Effector memory CD8-positive, alpha-beta T cell (primary cell): ENCODE results near the gene ABCD4.

ENCODE experiments used
- ATAC-seq: fragments of 150-1000 bp; cut with Tn5 transposase; replicated peaks from 2 replicates; pipeline ENCODE4 v1.10.0; 2021; ENCODE audit warnings: mild to moderate bottlenecking, moderate library complexity
- DNase-seq, 3 experiments: peaks; one replicate each; pipeline ENCODE4 v3.0.0; 2021
- H3K27ac Mint-ChIP-seq, 2 donors: one replicate each; pipeline ENCODE4 v1.8.0; 2022; ENCODE audit warnings: mild to moderate bottlenecking in 2 of 2, mixed read lengths in 2 of 2, moderate library complexity in 2 of 2
- H3K27me3 Mint-ChIP-seq, 2 donors: one replicate each; pipeline ENCODE4 v1.8.0; 2022; ENCODE audit warnings: mixed read lengths in 2 of 2
- H3K36me3 Mint-ChIP-seq: one replicate; pipeline ENCODE4 v1.8.0; 2022; ENCODE audit warnings: mild to moderate bottlenecking, moderate library complexity, mixed read lengths; ENCODE audit not compliant: insufficient read depth
- H3K4me1 Mint-ChIP-seq, 2 donors: one replicate each; pipeline ENCODE4 v1.8.0; 2022; ENCODE audit warnings: low read depth in 2 of 2, mixed read lengths in 2 of 2
- H3K4me3 Mint-ChIP-seq, 2 donors: one replicate each; pipeline ENCODE4 v1.8.0; 2022; ENCODE audit warnings: mild to moderate bottlenecking in 2 of 2, mixed read lengths in 2 of 2, moderate library complexity in 2 of 2
- H3K9me3 Mint-ChIP-seq, 2 donors: one replicate each; pipeline ENCODE4 v1.8.0; 2022; ENCODE audit warnings: mixed read lengths in 2 of 2

ABCD4 gene

GRCh38 chr14:74325446-74325845, 22.7 kb upstream of the ABCD4 start:
- Mint-ChIP-seq H3K27ac (no peak overlapping the region), H3K27me3 (peaks cover 30 to 59% of the 10 kb centered on the region in 2 donors), H3K9me3 (no peaks in the 10 kb centered on the region), H3K4me1 (peaks cover 0 to 2% of the 10 kb centered on the region in 2 donors), H3K36me3 (no peaks in the 10 kb centered on the region), H3K4me3 (no peak overlapping the region)
- DNase-seq: no peak
- ATAC-seq: no peak

DNA sequence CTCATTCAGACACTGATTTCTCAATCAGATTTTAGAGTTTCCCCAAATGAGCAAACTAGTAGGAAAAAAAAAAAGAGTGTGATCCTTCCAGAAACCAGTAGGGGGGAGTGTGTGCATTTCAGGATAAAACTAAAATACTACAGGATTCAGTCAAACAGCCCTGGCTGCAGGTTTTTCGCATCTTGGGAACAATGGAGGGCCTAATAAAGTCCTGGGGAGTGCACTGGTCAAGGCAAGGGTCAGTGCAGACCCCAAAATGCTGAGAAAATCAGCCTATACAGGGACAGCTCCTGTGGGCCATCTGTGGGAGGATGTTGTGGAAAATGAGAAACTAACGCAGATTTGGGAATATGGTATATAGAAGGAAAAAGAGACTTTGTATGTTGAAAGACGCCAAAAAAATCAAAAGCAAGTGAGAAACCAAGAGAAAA, 22.2 kb upstream of the ABCD4 start:
- Mint-ChIP-seq H3K36me3 (no peaks in the 10 kb centered on the region), H3K27me3 (peaks cover 30 to 59% of the 10 kb centered on the region in 2 donors), H3K4me3 (no peak overlapping the region), H3K27ac (no peak overlapping the region), H3K9me3 (no peaks in the 10 kb centered on the region), H3K4me1 (peaks cover 0 to 2% of the 10 kb centered on the region in 2 donors)
- DNase-seq (no peak), ATAC-seq (no peak)

GRCh38 chr14:74314576-74314975, 11.8 kb upstream of the ABCD4 start:
- Mint-ChIP-seq H3K4me1 (no peaks in the 10 kb centered on the region), H3K36me3 (no peaks in the 10 kb centered on the region)

GRCh38 chr14:74313601-74314000, 10.9 kb upstream of the ABCD4 start:
- ATAC-seq: no peak
- no peaks in the 10 kb centered on the region for H3K36me3 Mint-ChIP-seq
- DNase-seq: no peak
- H3K27me3 Mint-ChIP-seq: peaks cover 10 to 20% of the 10 kb centered on the region in 2 donors
- H3K27ac Mint-ChIP-seq: no peak overlapping the region
- no peak overlapping the region for H3K4me3 Mint-ChIP-seq
- H3K4me1 Mint-ChIP-seq: no peaks in the 10 kb centered on the region
- no peaks in the 10 kb centered on the region for H3K9me3 Mint-ChIP-seq

More at GRCh38 chr14:74314576-74314975, 11.8 kb upstream of the ABCD4 start:
- H3K27me3 Mint-ChIP-seq: peaks cover 14 to 20% of the 10 kb centered on the region in 2 donors
- no peak overlapping the region for H3K4me3 Mint-ChIP-seq
- no peak overlapping the region for H3K27ac Mint-ChIP-seq
- no peak for DNase-seq
- no peaks in the 10 kb centered on the region for H3K9me3 Mint-ChIP-seq
- no peak for ATAC-seq

DNA sequence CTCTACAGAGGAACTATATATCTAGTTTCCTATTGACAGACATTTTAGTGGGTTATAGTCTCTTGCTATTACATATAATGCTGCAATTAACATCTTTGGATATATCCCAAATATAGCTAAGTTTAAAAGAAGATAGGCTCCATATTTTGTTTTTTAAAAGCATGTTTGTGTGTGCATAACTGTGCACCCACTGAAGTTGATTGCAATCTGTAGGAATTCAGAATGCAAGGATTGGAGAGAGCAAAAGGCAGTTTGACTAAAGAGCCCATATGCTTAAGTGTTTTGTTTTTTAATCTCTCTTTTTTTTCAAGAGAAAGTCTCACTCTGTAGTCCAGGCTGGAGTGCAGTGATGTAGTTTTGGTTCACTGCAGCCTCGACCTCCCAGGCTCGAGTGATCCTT, 9.4 kb upstream of the ABCD4 start:
- DNase-seq: no peak
- no peaks in the 10 kb centered on the region for H3K9me3 Mint-ChIP-seq
- H3K27ac Mint-ChIP-seq: no peak overlapping the region
- H3K4me1 Mint-ChIP-seq: no peaks in the 10 kb centered on the region
- no peak for ATAC-seq
- H3K4me3 Mint-ChIP-seq: no peak overlapping the region
- H3K36me3 Mint-ChIP-seq: no peaks in the 10 kb centered on the region
- H3K27me3 Mint-ChIP-seq: peaks cover 7 to 17% of the 10 kb centered on the region in 2 donors

- no peaks in the 10 kb centered on the region for H3K4me1 Mint-ChIP-seq
- DNase-seq (no peak), ATAC-seq (no peak)
- H3K9me3 Mint-ChIP-seq: no peaks in the 10 kb centered on the region
- peak overlapping the region in 1 of 2 donors; percentile 87 for H3K27ac Mint-ChIP-seq
- H3K4me3 Mint-ChIP-seq: no peak overlapping the region
- no peaks in the 10 kb centered on the region for H3K36me3 Mint-ChIP-seq
- no peaks in the 10 kb centered on the region for H3K27me3 Mint-ChIP-seq
These were observed 6.6 kb upstream of the ABCD4 start for GRCh38 chr14:74309125-74310022.

- ATAC-seq (no peak), DNase-seq (no peak)
- no peaks in the 10 kb centered on the region for H3K27me3 Mint-ChIP-seq
- H3K9me3 Mint-ChIP-seq: no peaks in the 10 kb centered on the region
- peaks cover 3% of the 10 kb centered on the region for H3K36me3 Mint-ChIP-seq
- H3K27ac Mint-ChIP-seq: peak overlapping the region in 1 of 2 donors; percentile 87
- H3K4me1 Mint-ChIP-seq: no peaks in the 10 kb centered on the region
- no peak overlapping the region for H3K4me3 Mint-ChIP-seq
These were observed 6.0 kb upstream of the ABCD4 start for GRCh38 chr14:74308695-74309094.

- peaks cover 32% of the 10 kb centered on the region in 2 donors for H3K4me1 Mint-ChIP-seq
- no peaks in the 10 kb centered on the region for H3K9me3 Mint-ChIP-seq
- peaks cover 31% of the 10 kb centered on the region for H3K36me3 Mint-ChIP-seq
- ATAC-seq: peak; percentile 77
- DNase-seq: peak; percentile 7 to 37 (median 19)
- peak overlapping the region; percentile 89 to 98 for H3K27ac Mint-ChIP-seq
- no peaks in the 10 kb centered on the region for H3K27me3 Mint-ChIP-seq
- peak overlapping the region; percentile 90 to 100 for H3K4me3 Mint-ChIP-seq
These were observed 544 bp downstream of the ABCD4 start for GRCh38 chr14:74302152-74302628.

- Mint-ChIP-seq H3K36me3 (peaks cover 31% of the 10 kb centered on the region), H3K27ac (peak overlapping the region; percentile 89 to 98), H3K9me3 (no peaks in the 10 kb centered on the region), H3K4me1 (peaks cover 32% of the 10 kb centered on the region in 2 donors), H3K4me3 (peak overlapping the region; percentile 90 to 100), H3K27me3 (no peaks in the 10 kb centered on the region)
- ATAC-seq: no peak
- no peak for DNase-seq
These were observed 1.1 kb downstream of the ABCD4 start for GRCh38 chr14:74301594-74302151.

GRCh38 chr14:74299061-74299545, 3.6 kb downstream of the ABCD4 start:
- H3K4me3 Mint-ChIP-seq: peak overlapping the region; percentile 9 to 10
- peak; percentile 11 for ATAC-seq
- H3K36me3 Mint-ChIP-seq: peaks cover 30% of the 10 kb centered on the region

GRCh38 chr14:74297986-74298385, 4.7 kb downstream of the ABCD4 start:
- no peaks in the 10 kb centered on the region for H3K9me3 Mint-ChIP-seq
- H3K27ac Mint-ChIP-seq: peak overlapping the region; percentile 12 to 70
- H3K4me3 Mint-ChIP-seq: no peak overlapping the region
- H3K4me1 Mint-ChIP-seq: peaks cover 26 to 36% of the 10 kb centered on the region in 2 donors
- H3K36me3 Mint-ChIP-seq: peaks cover 24% of the 10 kb centered on the region
- no peak for DNase-seq
- no peaks in the 10 kb centered on the region for H3K27me3 Mint-ChIP-seq
- no peak for ATAC-seq

More at GRCh38 chr14:74299061-74299545, 3.6 kb downstream of the ABCD4 start:
- Mint-ChIP-seq H3K9me3 (no peaks in the 10 kb centered on the region), H3K27ac (peak overlapping the region; percentile 12 to 39), H3K4me1 (peaks cover 32 to 38% of the 10 kb centered on the region in 2 donors), H3K27me3 (no peaks in the 10 kb centered on the region)
- no peak for DNase-seq

DNA sequence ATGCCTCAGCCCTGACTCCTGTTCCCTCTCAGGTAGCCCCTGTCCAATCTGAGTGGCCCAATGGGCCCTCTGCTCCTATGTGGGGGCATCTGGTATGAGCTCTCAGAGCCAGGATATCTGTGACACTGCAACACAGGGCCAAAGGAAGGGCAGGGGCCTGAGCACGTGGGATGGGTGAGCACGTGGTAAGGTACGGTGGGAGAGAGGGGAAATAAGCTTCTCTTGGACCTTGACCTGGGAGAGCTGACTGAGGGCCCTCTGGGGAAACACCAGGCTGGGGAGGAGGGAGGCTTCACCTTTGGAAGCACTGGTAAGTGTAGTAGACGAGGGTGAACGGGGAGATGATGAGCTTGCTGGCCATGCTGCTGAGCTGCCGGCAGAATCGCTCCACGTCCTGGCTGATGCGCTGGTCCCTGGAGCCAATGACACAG, 6.7 kb downstream of the ABCD4 start:
- Mint-ChIP-seq H3K36me3 (peaks cover 24% of the 10 kb centered on the region), H3K9me3 (no peaks in the 10 kb centered on the region), H3K27ac (peak overlapping the region in 1 of 2 donors; percentile 35), H3K27me3 (no peaks in the 10 kb centered on the region), H3K4me1 (peaks cover 12 to 22% of the 10 kb centered on the region in 2 donors), H3K4me3 (no peak overlapping the region)
- no peak for DNase-seq
- ATAC-seq: no peak

- peak overlapping the region in 1 of 2 donors; percentile 67 for H3K27ac Mint-ChIP-seq
- no peaks in the 10 kb centered on the region for H3K9me3 Mint-ChIP-seq
- DNase-seq (no peak), ATAC-seq (no peak)
- H3K36me3 Mint-ChIP-seq: peaks cover 33% of the 10 kb centered on the region
- no peak overlapping the region for H3K4me3 Mint-ChIP-seq
- H3K27me3 Mint-ChIP-seq: no peaks in the 10 kb centered on the region
- H3K4me1 Mint-ChIP-seq: peaks cover 5 to 14% of the 10 kb centered on the region in 2 donors
These were observed 9.1 kb downstream of the ABCD4 start for GRCh38 chr14:74293606-74294005.
